PC-9 (cell line): ENCODE measurements around the gene TMEM237.

Experiments
- CTCF ChIP-seq: fragments of 200-600 bp; sonication (generic); conservative IDR thresholded peaks from 2 replicates; pipeline ENCODE4 v1.6.1; 2017; ENCODE audit warnings: mixed run types, antibody characterized with exemption, mild to moderate bottlenecking, moderate library complexity
- EZH2 ChIP-seq: fragments of 200-600 bp; sonication (generic); IDR thresholded peaks from 2 replicates; pipeline ENCODE4 v1.8.0; 2017; ENCODE audit warnings: antibody characterized with exemption, low read depth

GRCh38 chr2:201675454-201675853 is 32.2 kb upstream of the TMEM237 start:
- TF ChIP-seq CTCF: no peak
- TF ChIP-seq EZH2: no peak
